Measurements from ENCODE around the gene C20orf96. TPM values are rescaled to one million over a fixed set of nuclear protein-coding genes. Genes with fewer than 3 reads are reported as not detected.

The C20orf96 gene
- total and polyA plus RNA-seq, 2 donors (not counting 3 experiments of a cell fraction or from before 2014, with no cell fraction given) = 17.0 to 17.2 TPM

DNA sequence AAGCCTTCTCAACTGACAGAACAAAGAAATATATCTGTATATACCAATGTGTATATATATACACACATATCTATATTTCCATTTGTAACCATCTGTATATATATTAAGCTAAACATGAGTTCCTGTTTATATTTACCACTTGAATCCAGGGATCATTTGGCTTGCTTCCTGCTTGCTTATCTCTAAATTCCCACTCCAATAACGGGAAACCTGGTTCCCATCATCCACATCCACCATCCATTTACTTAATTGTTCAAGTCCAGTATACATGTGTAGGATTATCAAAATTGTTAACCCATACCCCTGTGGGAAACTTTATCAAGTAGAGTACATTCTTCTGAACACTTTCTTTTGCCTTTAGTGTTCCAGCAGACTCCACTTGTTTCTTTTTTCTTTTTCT is 22.3 kb upstream of the C20orf96 start:
- no TSS peak for BruUV-seq (replicated peaks)
- TF ChIP-seq JUN (IDR thresholded peaks at IDR 0.05; ENCODE audit: borderline replicate concordance, insufficient read depth, insufficient read length, low read depth) (no peak), POLR2A (IDR thresholded peaks at IDR 0.05; ENCODE audit: low read depth, low read length) (no peak), MYC (IDR thresholded peaks at IDR 0.05; ENCODE audit: low read depth, low read length) (no peak), FOS (IDR thresholded peaks at IDR 0.05; ENCODE audit: borderline replicate concordance, insufficient read depth, low read length) (no peak), POLR2AphosphoS5 (IDR thresholded peaks at IDR 0.05; ENCODE audit: insufficient read depth, low read depth, low read length) (no peak), EZH2 (IDR thresholded peaks at IDR 0.05; ENCODE audit: borderline replicate concordance, low read depth, low read length, severe bottlenecking) (no peak), GATA2 (IDR thresholded peaks at IDR 0.05; ENCODE audit: insufficient read depth, insufficient read length, low read depth, low read length) (no peak)
- TF ChIP-seq, protein P1, sequence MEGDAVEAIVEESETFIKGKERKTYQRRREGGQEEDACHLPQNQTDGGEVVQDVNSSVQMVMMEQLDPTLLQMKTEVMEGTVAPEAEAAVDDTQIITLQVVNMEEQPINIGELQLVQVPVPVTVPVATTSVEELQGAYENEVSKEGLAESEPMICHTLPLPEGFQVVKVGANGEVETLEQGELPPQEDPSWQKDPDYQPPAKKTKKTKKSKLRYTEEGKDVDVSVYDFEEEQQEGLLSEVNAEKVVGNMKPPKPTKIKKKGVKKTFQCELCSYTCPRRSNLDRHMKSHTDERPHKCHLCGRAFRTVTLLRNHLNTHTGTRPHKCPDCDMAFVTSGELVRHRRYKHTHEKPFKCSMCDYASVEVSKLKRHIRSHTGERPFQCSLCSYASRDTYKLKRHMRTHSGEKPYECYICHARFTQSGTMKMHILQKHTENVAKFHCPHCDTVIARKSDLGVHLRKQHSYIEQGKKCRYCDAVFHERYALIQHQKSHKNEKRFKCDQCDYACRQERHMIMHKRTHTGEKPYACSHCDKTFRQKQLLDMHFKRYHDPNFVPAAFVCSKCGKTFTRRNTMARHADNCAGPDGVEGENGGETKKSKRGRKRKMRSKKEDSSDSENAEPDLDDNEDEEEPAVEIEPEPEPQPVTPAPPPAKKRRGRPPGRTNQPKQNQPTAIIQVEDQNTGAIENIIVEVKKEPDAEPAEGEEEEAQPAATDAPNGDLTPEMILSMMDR (IDR thresholded peaks at IDR 0.05; ENCODE audit: extremely low read depth in 1 of 2, insufficient read depth in 1 of 2, low read depth in 1 of 2, low read length in 2 of 2) = no peak
- TF ChIP-seq, protein P2, sequence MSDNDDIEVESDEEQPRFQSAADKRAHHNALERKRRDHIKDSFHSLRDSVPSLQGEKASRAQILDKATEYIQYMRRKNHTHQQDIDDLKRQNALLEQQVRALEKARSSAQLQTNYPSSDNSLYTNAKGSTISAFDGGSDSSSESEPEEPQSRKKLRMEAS (IDR thresholded peaks at IDR 0.05; ENCODE audit: insufficient read depth, insufficient read length) = no peak
- no peaks in the 10 kb centered on the region for H4K20me1 ChIP-seq (replicated peaks; ENCODE audit: control insufficient read depth, extremely low read depth, insufficient read depth, low read length)
- no peak overlapping the region for H3K4me3 ChIP-seq (replicated peaks in 1 of 3; ENCODE audit: insufficient read depth in 1 of 3, low read depth in 1 of 3, low read length in 3 of 3)
- no peak overlapping the region for H3K27ac ChIP-seq (ENCODE audit: insufficient read depth, low read depth, low read length)
- no peak for FAIRE-seq
- no peaks in the 10 kb centered on the region for H3K9me3 ChIP-seq (replicated peaks; ENCODE audit: control insufficient read depth, insufficient read depth, low read length)
- ChIA-PET POLR2A (no interaction called here), CTCF (interaction anchor here (1.1 kb wide), 1 partner anchor 18 kb away, joined by 4 read pairs; no protein-coding TSS in a partner anchor)
- H3K79me2 ChIP-seq (ENCODE audit: control insufficient read depth, insufficient read depth, low read length) = no peaks in the 10 kb centered on the region
- intact Hi-C loops (cut with micrococcal nuclease) = no loop called here
- no peaks in the 10 kb centered on the region for H3K36me3 ChIP-seq (ENCODE audit: control insufficient read depth in 2 of 2, extremely low read depth in 1 of 2, insufficient read depth in 2 of 2, low read length in 2 of 2)
- H3K4me2 ChIP-seq (ENCODE audit: insufficient read depth, low read length) = no peak overlapping the region
- H3K9ac ChIP-seq (replicated peaks; ENCODE audit: extremely low read depth, insufficient read depth, low read length) = no peak overlapping the region
- no peak for DNase-seq (ENCODE audit: low read depth, low spot score)
- H3K4me1 ChIP-seq (ENCODE audit: control insufficient read depth, extremely low read depth, insufficient read depth, low read length) = peaks cover 31% of the 10 kb centered on the region
- no peak overlapping the region for H2AFZ ChIP-seq (ENCODE audit: low read depth, low read length)
- no peaks in the 10 kb centered on the region for H3K9me1 ChIP-seq (replicated peaks; ENCODE audit: control insufficient read depth, extremely low read depth, insufficient read depth, low read length)
- dilution Hi-C loops (cut with MboI; ENCODE audit: extremely low pct_ligation_motif_present, low sequenced_read_pairs) = no loop called here
- no peaks in the 10 kb centered on the region for H3K27me3 ChIP-seq (ENCODE audit: control insufficient read depth in 2 of 2, insufficient read depth in 2 of 2, low read length in 2 of 2)
